Loucy (cell line): ENCODE results near the gene MRGPRE.

Experiments used
- H2AFZ ChIP-seq: fragments of 200-600 bp; sonication (generic); 2 replicates; pipeline ENCODE4 v1.6.0; 2016; ENCODE audit warnings: antibody characterized with exemption, mild to moderate bottlenecking, low read length, moderate library complexity
- H3F3A ChIP-seq: fragments of 200-600 bp; 2 replicates; pipeline ENCODE4 v1.6.0; 2016; ENCODE audit warnings: antibody characterized with exemption, low read depth, mild to moderate bottlenecking
- H3K27me3 ChIP-seq: fragments of 200-600 bp; sonication (generic); 2 replicates; pipeline ENCODE4 v1.6.1; 2014; ENCODE audit warnings: low read length, mild to moderate bottlenecking; ENCODE audit not compliant: insufficient read depth, poor library complexity, severe bottlenecking
- H3K36me3 ChIP-seq: fragments of 200-600 bp; sonication (generic); 2 replicates; pipeline ENCODE4 v1.6.1; 2016; ENCODE audit warnings: low read length; ENCODE audit not compliant: insufficient read depth
- H3K4me1 ChIP-seq: fragments of 200-600 bp; sonication (generic); 2 replicates; pipeline ENCODE4 v1.5.1; 2014; ENCODE audit warnings: low read length, mild to moderate bottlenecking; ENCODE audit not compliant: insufficient read depth, poor library complexity, severe bottlenecking
- H3K4me2 ChIP-seq: fragments of 200-600 bp; sonication (generic); 2 replicates; pipeline ENCODE4 v1.6.0; 2014; ENCODE audit warnings: antibody characterized with exemption, low read length, low read depth, mild to moderate bottlenecking; ENCODE audit not compliant: poor library complexity, severe bottlenecking
- H3K4me3 ChIP-seq: fragments of 200-600 bp; sonication (generic); 2 replicates; pipeline ENCODE4 v1.5.1; 2014; ENCODE audit warnings: low read length, mild to moderate bottlenecking, mixed read lengths; ENCODE audit not compliant: poor library complexity, severe bottlenecking
- H3K79me2 ChIP-seq: fragments of 200-600 bp; sonication (generic); 2 replicates; pipeline ENCODE4 v1.6.1; 2014; ENCODE audit warnings: low read length; ENCODE audit not compliant: insufficient read depth
- H3K9ac ChIP-seq: fragments of 200-600 bp; sonication (generic); 2 replicates; pipeline ENCODE4 v1.6.0; 2014; ENCODE audit warnings: mild to moderate bottlenecking, low read depth, low read length, moderate library complexity; ENCODE audit not compliant: poor library complexity, severe bottlenecking
- H3K9me2 ChIP-seq: fragments of 200-600 bp; sonication (generic); replicated peaks from 2 replicates; pipeline ENCODE4 v1.6.1; 2016; ENCODE audit warnings: low read depth, low read length, mixed read lengths
- H3K9me3 ChIP-seq: fragments of 200-600 bp; sonication (generic); 2 replicates; pipeline ENCODE4 v1.6.1; 2014; ENCODE audit warnings: mild to moderate bottlenecking, antibody characterized with exemption, low read length, low read depth; ENCODE audit not compliant: insufficient read depth
- H4K20me1 ChIP-seq: fragments of 200-600 bp; sonication (generic); 2 replicates; pipeline ENCODE4 v1.6.0; 2014; ENCODE audit warnings: antibody characterized with exemption, low read length, mild to moderate bottlenecking; ENCODE audit not compliant: insufficient read depth, poor library complexity, severe bottlenecking
- CTCF ChIP-seq: fragments of 200-600 bp; sonication (generic); conservative IDR thresholded peaks from 2 replicates; pipeline ENCODE4 v1.5.1; 2014; ENCODE audit warnings: mild to moderate bottlenecking, antibody characterized with exemption, low read length
- EZH2phosphoT487 ChIP-seq: fragments of 200-600 bp; IDR thresholded peaks from 2 replicates; pipeline ENCODE4 v1.6.1; 2018; ENCODE audit warnings: antibody characterized with exemption, mild to moderate bottlenecking, moderate library complexity, borderline replicate concordance

Gene MRGPRE

GRCh38 chr11:3232956-3233355, 739 bp upstream of the MRGPRE start:
- H3F3A ChIP-seq: no peaks in the 10 kb centered on the region
- H3K27me3 ChIP-seq: no peaks in the 10 kb centered on the region
- no peaks in the 10 kb centered on the region for H3K4me1 ChIP-seq
- no peak overlapping the region for H3K4me3 ChIP-seq
- H3K36me3 ChIP-seq: no peaks in the 10 kb centered on the region
- H3K4me2 ChIP-seq: no peak overlapping the region
- H3K9me2 ChIP-seq: no peaks in the 10 kb centered on the region
- H4K20me1 ChIP-seq: no peaks in the 10 kb centered on the region
- no peak overlapping the region for H2AFZ ChIP-seq
- H3K9me3 ChIP-seq: no peaks in the 10 kb centered on the region
- TF ChIP-seq CTCF (no peak), EZH2phosphoT487 (no peak)
- H3K9ac ChIP-seq: no peak overlapping the region
- no peaks in the 10 kb centered on the region for H3K79me2 ChIP-seq

GRCh38 chr11:3231550-3231850, 717 bp downstream of the MRGPRE start:
- TF ChIP-seq CTCF: no peak
- no peak for TF ChIP-seq EZH2phosphoT487
- Histone ChIP-seq H3K9me3 (no peaks in the 10 kb centered on the region), H3K27me3 (no peaks in the 10 kb centered on the region), H3K4me3 (no peak overlapping the region), H3K79me2 (no peaks in the 10 kb centered on the region), H3F3A (no peaks in the 10 kb centered on the region), H3K4me1 (no peaks in the 10 kb centered on the region), H4K20me1 (no peaks in the 10 kb centered on the region), H3K36me3 (no peaks in the 10 kb centered on the region), H2AFZ (no peak overlapping the region), H3K9ac (no peak overlapping the region), H3K9me2 (no peaks in the 10 kb centered on the region), H3K4me2 (no peak overlapping the region)

- Histone ChIP-seq H3K79me2 (no peaks in the 10 kb centered on the region), H3K9me2 (no peaks in the 10 kb centered on the region), H3K9ac (no peak overlapping the region), H3K9me3 (no peaks in the 10 kb centered on the region), H3K4me3 (no peak overlapping the region), H4K20me1 (no peaks in the 10 kb centered on the region), H3K4me1 (no peaks in the 10 kb centered on the region), H2AFZ (no peak overlapping the region), H3K4me2 (no peak overlapping the region), H3K36me3 (no peaks in the 10 kb centered on the region), H3F3A (no peaks in the 10 kb centered on the region), H3K27me3 (no peaks in the 10 kb centered on the region)
- TF ChIP-seq EZH2phosphoT487 (no peak), CTCF (no peak)
These were observed 1.3 kb downstream of the MRGPRE start for GRCh38 chr11:3230636-3231549.
